Psoas muscle (tissue), 8 donors: ENCODE data around the gene RFXANK. TPM values are rescaled to one million over a fixed set of nuclear protein-coding genes. Genes with fewer than 3 reads are reported as not detected.

ENCODE experiments used
- ATAC-seq, 4 donors: fragments of 200-7000 bp; cut with Tn5 transposase; one replicate each; pipeline ENCODE4 v1.9.1; 2020; ENCODE audit warnings: moderate library complexity in 3 of 4, mild to moderate bottlenecking in 2 of 4
- DNase-seq, 2 donors: peaks; one replicate each; pipeline ENCODE4 v3.0.0-alpha.2; 2020
- H3K27ac ChIP-seq: fragments of 200-600 bp; one replicate; pipeline ENCODE4 v1.8.0; 2022
- H3K27me3 ChIP-seq, 3 donors: fragments of 200-600 bp in 1 of 3; one replicate each; pipeline versions ENCODE4 v1.6.1 to v1.8.0; 2013 to 2022; ENCODE audit warnings: low read length in 2 of 3, mild to moderate bottlenecking in 2 of 3, moderate library complexity in 1 of 3; ENCODE audit not compliant: insufficient read depth in 3 of 3
- H3K36me3 ChIP-seq, 2 donors: fragments of 200-600 bp in 1 of 2; one replicate each; pipeline versions ENCODE4 v1.6.1 to v1.8.0; 2013 to 2022; ENCODE audit warnings: low read depth in 1 of 2, mild to moderate bottlenecking in 1 of 2, moderate library complexity in 1 of 2; ENCODE audit not compliant: insufficient read depth in 1 of 2
- H3K4me1 ChIP-seq: fragments of 200-600 bp; one replicate; pipeline ENCODE4 v1.8.0; 2022
- H3K4me3 ChIP-seq: fragments of 200-600 bp; one replicate; pipeline ENCODE4 v1.8.0; 2022; ENCODE audit warnings: mild to moderate bottlenecking
- H3K9me3 ChIP-seq: fragments of 200-600 bp; one replicate; pipeline ENCODE4 v1.8.0; 2022
- WGBS, 3 donors: extraction: QIAGEN DNeasy Blood & Tissue Kit; methylation state at CpG; one replicate each; pipeline versions ENCODE4 v1.1.6 to v1.1.7; 2013; 5-methylcytosine and 5-hydroxymethylcytosine counted together
- intact Hi-C, 2 donors: fragments of 100-400 bp; cut with DNase I; formaldehyde crosslinking; loops; one replicate each; pipeline versions ENCODE4 v1.11.0 to v1.14.2; 2022
- long read RNA-seq, 2 donors: library from polyadenylated mRNA; unstranded; transcript quantifications; one replicate each; pipeline ENCODE4 v2.0.0, GENCODE V29; 2021
- polyA plus RNA-seq, 3 donors: library from polyadenylated mRNA; stranded (reverse); fragments of 200-250 nt; gene quantifications; one replicate each; pipeline ENCODE4 v1.2.3, GENCODE V29; 2013
- total RNA-seq, 4 donors: library from RNA; stranded (reverse); fragmentation: NEBNext Ultra II Directional in 2 of 4; extraction: Animal tissue kit (Norgen Biotek cat#: 25700) in 2 of 4; gene quantifications; one replicate each; pipeline versions ENCODE4 v1.2.1 to v1.2.4, GENCODE V29; 2021 to 2023
- TF ChIP-seq, protein P1 (sequence below): fragments of 200-600 bp; IDR thresholded peaks from one replicate; pipeline ENCODE4 v1.8.0; 2022; ENCODE audit warnings: antibody characterized with exemption
- donor health status: healthy with polysubstance abuse.
- donor health status: DM: no; HTN: no; CAD: no; lungs with moderate emphysema.
- donor health status: Bipolar disorder and iron deficiency.
- donor health status: healthy.
- donor health status: DM: yes; HTN: yes; CAD: no.
- donor health status: DM: no; HTN: no; CAD: no.
- donor health status: DM: no; HTN: no; CAD: no.
- donor health status: DM: yes; HTN: yes; CAD: no.

The RFXANK gene
- total RNA-seq (10 to 100 TPM; 33.3 to 53.5 (median 46.2) TPM), polyA plus RNA-seq (10 to 100 TPM; 39.1 to 64.9 (median 57.4) TPM)
- long read RNA-seq, donor 1, transcript RFXANK-203 (9 exons, 1,212 nt): major isoform, 5 of 22 reads
- long read RNA-seq, donor 1, partial matches to known transcripts: 5 of 22 reads
- long read RNA-seq, donor 1, other reads (novel, unspliced or antisense): 12 of 22 reads
- long read RNA-seq, donor 2, transcript RFXANK-203 (9 exons, 1,212 nt): major isoform, 5 of 22 reads
- long read RNA-seq, donor 2, partial matches to known transcripts: 12 of 22 reads
- long read RNA-seq, donor 2, other reads (novel, unspliced or antisense): 3 of 22 reads

DNA sequence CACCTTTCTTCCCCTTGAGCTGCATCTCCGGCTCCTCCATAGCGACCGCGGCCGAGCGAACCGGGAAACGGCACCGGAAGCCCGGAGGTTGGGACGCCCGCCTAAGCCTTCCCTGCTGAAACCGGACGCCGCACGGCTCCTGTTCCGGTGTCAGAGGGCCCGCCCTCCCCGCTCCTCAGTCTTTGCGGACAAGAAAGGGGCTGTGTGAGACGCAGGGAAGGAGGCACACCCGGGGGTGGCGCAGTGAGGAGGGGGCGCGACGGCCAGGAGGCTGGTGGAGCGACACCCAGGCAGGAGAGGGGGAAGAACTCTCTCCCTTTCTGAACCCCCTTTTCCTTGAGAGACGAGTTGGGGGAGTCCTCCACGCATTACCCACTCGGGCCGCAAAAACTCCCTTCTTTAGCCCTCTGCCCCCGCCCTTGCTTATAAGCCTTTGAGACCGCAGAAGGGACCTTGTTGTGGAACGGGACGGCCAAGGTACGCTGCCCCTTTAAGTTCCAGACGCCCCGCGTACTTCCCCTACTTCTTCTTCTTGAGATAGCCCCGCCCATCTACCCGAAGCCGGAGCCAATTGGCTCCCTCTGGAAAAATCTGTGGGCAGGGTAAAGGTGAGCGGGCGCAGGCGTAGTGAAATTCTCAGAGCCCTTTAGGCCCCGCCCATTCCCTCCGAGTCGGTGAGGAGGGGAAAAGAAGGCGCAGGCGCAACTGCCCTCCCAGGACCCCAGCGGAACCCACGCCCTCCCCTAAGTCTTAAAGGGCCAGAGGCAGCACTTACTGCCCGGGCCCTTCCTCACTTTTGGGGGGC is at the start of gene RFXANK, which contains the start of gene BORCS8:
RFXANK (plus strand) TSS at position 181 of the 805 bp plus-strand sequence. CDS start 1,689 bp downstream, outside the sequence.
BORCS8 (minus strand) TSS at position 75 of the 805 bp plus-strand sequence; CDS start at position 40, 35 bp downstream.
- Histone ChIP-seq H3K9me3 (no peaks in the 10 kb centered on the region), H3K4me1 (peaks cover 36% of the 10 kb centered on the region), H3K4me3 (peak within 1 kb of the TSS; percentile 84), H3K36me3 (peaks cover 0 to 26% of the 10 kb centered on the region in 2 donors), H3K27me3 (no peaks in the 10 kb centered on the region), H3K27ac (peak within 1 kb of the TSS; percentile 98)
- ATAC-seq (peak; percentile 93 to 96 (median 96)), DNase-seq (peak; percentile 99)
- 0 to 1% (median 0%) methylated on average over 40 to 53 of the region's 53 CpGs for whole genome bisulfite sequencing, 3 donors
- TF ChIP-seq, protein P1, sequence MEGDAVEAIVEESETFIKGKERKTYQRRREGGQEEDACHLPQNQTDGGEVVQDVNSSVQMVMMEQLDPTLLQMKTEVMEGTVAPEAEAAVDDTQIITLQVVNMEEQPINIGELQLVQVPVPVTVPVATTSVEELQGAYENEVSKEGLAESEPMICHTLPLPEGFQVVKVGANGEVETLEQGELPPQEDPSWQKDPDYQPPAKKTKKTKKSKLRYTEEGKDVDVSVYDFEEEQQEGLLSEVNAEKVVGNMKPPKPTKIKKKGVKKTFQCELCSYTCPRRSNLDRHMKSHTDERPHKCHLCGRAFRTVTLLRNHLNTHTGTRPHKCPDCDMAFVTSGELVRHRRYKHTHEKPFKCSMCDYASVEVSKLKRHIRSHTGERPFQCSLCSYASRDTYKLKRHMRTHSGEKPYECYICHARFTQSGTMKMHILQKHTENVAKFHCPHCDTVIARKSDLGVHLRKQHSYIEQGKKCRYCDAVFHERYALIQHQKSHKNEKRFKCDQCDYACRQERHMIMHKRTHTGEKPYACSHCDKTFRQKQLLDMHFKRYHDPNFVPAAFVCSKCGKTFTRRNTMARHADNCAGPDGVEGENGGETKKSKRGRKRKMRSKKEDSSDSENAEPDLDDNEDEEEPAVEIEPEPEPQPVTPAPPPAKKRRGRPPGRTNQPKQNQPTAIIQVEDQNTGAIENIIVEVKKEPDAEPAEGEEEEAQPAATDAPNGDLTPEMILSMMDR: no peak
- intact Hi-C loops: loop anchor here (2.0 to 5.0 kb wide), 2 partner anchors 129 to 130 kb away; partner anchors contain the start of genes MAU2 (in 2 of the 2) and SUGP1 (in 2 of the 2)

- intact Hi-C loops: no loop called here
- Histone ChIP-seq H3K27ac (no peak overlapping the region), H3K27me3 (no peaks in the 10 kb centered on the region), H3K36me3 (no peaks in the 10 kb centered on the region), H3K9me3 (no peaks in the 10 kb centered on the region), H3K4me3 (no peak overlapping the region), H3K4me1 (no peaks in the 10 kb centered on the region)
- TF ChIP-seq, protein P1: no peak
- DNase-seq: no peak
- 88 to 91% (median 90%) methylated on average over 12 of the region's 12 CpGs for WGBS, 3 donors
- no peak for ATAC-seq
These were observed 49.7 kb upstream of the RFXANK start for GRCh38 chr19:19142347-19142746.

DNA sequence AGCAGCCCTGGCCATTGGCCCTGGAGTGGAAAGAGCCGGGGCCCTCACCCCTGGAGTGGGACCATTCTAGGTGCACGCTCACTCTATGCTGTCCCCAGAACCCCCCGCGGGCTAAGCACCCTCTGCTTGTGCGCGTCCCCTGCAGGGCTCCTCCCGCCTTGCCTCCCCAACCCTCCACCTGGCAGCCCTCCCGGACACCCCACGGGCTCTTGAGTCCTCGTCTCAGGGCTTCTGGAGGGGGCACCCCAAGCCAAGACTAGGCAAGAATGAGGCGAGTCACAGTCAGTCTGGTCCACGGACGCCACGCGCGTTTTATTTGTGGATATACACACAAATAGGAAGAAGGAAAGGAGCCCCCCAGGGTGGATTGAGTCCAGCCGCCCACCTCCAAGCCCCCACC is 46.8 kb upstream of the RFXANK start:
- TF ChIP-seq, protein P1: no peak
- DNase-seq: no peak
- H3K27ac ChIP-seq: no peak overlapping the region
- no peaks in the 10 kb centered on the region for H3K9me3 ChIP-seq
- no peak overlapping the region for H3K4me3 ChIP-seq
- H3K27me3 ChIP-seq: no peaks in the 10 kb centered on the region
- no peaks in the 10 kb centered on the region for H3K4me1 ChIP-seq
- H3K36me3 ChIP-seq: peaks cover 0 to 5% of the 10 kb centered on the region in 2 donors
- intact Hi-C loops: no loop called here
- WGBS, 3 donors: 78 to 81% (median 80%) methylated on average over 17 of the region's 17 CpGs
- ATAC-seq: peak in 2 of 4 donors; percentile 12 to 20

DNA sequence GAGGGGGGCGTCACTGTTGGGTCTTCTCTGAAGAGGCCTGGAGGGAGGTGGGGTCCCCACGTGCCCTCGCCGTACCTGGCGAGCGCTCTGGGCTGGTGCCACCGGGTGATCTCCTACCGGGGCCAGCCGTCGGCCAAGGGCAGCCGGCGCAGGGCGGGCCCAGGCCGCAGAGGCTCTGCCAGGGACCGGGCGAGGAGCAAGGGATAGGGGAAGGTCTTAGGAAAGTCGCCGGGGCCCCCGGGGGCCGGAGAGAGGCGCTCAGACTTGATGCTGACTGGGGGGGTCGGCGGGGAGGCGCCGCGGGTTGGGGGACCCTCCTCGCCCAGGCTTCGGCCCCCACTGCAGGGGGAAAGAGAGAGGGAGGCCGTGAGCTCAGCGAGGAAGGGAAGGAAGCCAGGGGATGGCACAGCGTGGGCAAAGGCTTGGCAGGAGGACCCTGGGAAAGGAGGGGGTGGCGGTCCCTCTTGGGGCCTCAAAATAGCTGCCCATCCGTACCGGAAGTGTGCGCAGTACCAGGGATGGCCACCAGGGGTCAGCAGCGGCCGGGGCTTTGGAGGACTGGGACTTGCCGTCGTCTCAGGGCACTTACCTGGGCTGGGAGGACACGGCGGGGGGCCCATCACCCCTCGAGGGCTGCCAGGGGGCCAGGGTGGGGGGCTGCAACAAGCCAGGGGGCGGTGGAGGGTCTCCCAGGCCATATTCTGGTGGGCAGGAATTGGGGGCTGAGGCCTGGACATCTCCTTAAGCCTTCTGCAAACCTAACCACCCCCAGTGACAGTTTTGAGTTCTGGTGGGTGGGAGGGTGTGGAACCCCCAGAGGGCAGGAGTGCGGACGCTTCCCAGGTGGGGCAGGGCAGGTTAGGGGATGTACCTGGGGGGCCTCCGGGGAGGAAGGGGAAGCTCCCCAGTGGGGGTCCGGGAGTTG is 46.1 kb upstream of the RFXANK start:
- peaks cover 0 to 5% of the 10 kb centered on the region in 2 donors for H3K36me3 ChIP-seq
- intact Hi-C loops: loop anchor here (1.0 to 2.0 kb wide), 3 partner anchors 29 to 196 kb away; no protein-coding TSS in a partner anchor
- DNase-seq (peak; percentile 83 to 90), ATAC-seq (peak; percentile 84 to 92 (median 90))
- no peaks in the 10 kb centered on the region for H3K4me1 ChIP-seq
- H3K9me3 ChIP-seq: no peaks in the 10 kb centered on the region
- TF ChIP-seq, protein P1: peak; percentile 92
- no peak overlapping the region for H3K27ac ChIP-seq
- no peaks in the 10 kb centered on the region for H3K27me3 ChIP-seq
- 24 to 30% (median 28%) methylated on average over 41 to 47 of the region's 47 CpGs for WGBS, 3 donors
- peak overlapping the region; percentile 46 for H3K4me3 ChIP-seq
